Measurements from ENCODE around the gene ENO1. TPM values are rescaled to one million over a fixed set of nuclear protein-coding genes. Genes with fewer than 3 reads are reported as not detected.

Gene ENO1
- total and polyA plus RNA-seq, 2 of the 4 experiments (the other 2 are of a cell fraction): 2,125 to 3,643 TPM

DNA sequence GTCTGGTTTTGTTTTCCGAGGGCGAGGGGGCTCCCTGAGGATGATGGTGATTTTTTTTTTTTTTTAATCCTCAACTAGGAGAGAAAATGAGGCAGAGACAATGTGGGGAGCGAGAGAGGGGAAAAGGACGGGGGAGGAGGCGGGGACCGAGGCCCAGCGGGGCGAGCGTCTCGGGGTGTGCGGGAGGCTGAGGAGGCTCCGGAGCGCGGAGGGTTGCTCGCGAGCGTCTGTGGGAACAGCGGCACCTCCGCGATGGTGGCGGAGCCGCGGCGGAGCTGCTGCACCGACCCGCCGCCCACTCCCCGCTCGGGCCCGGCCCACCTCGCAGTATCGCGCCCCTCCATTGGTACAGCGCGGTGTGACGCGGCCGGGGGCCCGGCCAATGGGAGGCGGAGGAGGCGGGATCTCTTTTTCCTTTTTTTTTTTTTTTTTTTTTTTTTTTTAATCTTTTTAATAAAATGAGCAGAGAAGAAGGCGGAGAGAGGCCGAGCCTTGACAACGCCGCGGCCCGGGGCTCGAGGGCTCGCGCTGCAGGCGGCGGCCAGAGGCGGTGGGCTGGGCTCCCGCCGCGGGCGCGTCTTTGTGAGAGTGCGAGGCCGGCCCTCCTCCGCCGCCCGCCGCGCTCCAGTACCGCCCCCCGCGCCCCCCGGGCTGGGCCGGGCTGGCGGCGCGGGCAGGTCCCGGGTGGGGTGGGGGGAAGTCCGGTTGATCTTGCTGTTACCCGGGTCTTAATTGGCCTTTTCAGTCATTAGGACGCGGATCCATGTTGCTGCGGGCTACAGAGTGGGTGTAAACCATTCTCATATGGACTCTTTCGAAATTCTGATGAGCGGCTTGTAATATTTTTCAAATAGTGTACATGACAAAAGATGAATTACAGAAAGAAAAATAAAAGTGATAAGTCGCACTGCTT lies 60.8 kb downstream of the ENO1 start, which contains the start of gene RERE (continued):
- TF ChIP-seq, protein P1, sequence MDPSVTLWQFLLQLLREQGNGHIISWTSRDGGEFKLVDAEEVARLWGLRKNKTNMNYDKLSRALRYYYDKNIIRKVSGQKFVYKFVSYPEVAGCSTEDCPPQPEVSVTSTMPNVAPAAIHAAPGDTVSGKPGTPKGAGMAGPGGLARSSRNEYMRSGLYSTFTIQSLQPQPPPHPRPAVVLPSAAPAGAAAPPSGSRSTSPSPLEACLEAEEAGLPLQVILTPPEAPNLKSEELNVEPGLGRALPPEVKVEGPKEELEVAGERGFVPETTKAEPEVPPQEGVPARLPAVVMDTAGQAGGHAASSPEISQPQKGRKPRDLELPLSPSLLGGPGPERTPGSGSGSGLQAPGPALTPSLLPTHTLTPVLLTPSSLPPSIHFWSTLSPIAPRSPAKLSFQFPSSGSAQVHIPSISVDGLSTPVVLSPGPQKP (IDR thresholded peaks at IDR 0.05; ENCODE audit: borderline replicate concordance, low read depth, low read length): no peak
- no peak for TF ChIP-seq CHD1 (IDR thresholded peaks at IDR 0.05; ENCODE audit: low read depth, low read length)
